H1 (cell line): Measurements from ENCODE around the gene ANKRD31. TPM values are rescaled to one million over a fixed set of nuclear protein-coding genes. Genes with fewer than 3 reads are reported as not detected.

Experiments
- CTCF ChIA-PET: fragments of 300-600 bp; sonication (Branson Sonifier 250); formaldehyde crosslinking; loops from one replicate; lab custom pipeline; 2021; ENCODE audit not compliant: partially characterized antibody; lab: Charles Lee
- POLR2A ChIA-PET: fragments of 300-600 bp; sonication (Branson Sonifier 250); formaldehyde crosslinking; loops from one replicate; lab custom pipeline; 2021; ENCODE audit warnings: inconsistent platforms; ENCODE audit not compliant: partially characterized antibody; lab: Charles Lee
- DNase-seq, 2 experiments: peaks; one replicate each; pipeline versions ENCODE4 v3.0.0 to v3.0.0-alpha.2; 2010 to 2022; ENCODE audit warnings: low spot score in 2 of 2, low read depth in 1 of 2, mixed read lengths in 1 of 2
- FAIRE-seq: peaks from 2 replicates; lab custom pipeline; 2011; peaks lifted over from hg19 to GRCh38; lab: Jason Lieb, UNC
- H2AFZ ChIP-seq: 2 replicates; pipeline ENCODE4 v1.8.1; 2012; ENCODE audit warnings: low read length, inconsistent platforms
- H2AK5ac ChIP-seq: 2 replicates; pipeline ENCODE4 v1.6.1; 2013; ENCODE audit warnings: low read depth, low read length
- H2BK120ac ChIP-seq: replicated peaks from 2 replicates; pipeline ENCODE3; 2013; ENCODE audit warnings: low read depth, low read length, inconsistent platforms
- H2BK12ac ChIP-seq: 2 replicates; pipeline ENCODE4 v1.6.1; 2013; ENCODE audit warnings: low read depth, low read length
- H2BK15ac ChIP-seq: 2 replicates; pipeline ENCODE4 v1.6.1; 2013; ENCODE audit warnings: low read length
- H2BK20ac ChIP-seq: 2 replicates; pipeline ENCODE4 v1.6.1; 2013; ENCODE audit warnings: low read length
- H2BK5ac ChIP-seq: 2 replicates; pipeline ENCODE4 v1.6.1; 2013; ENCODE audit warnings: low read depth, low read length
- H3K14ac ChIP-seq: 2 replicates; pipeline ENCODE4 v1.6.1; 2013; ENCODE audit warnings: inconsistent platforms; ENCODE audit not compliant: insufficient read length
- H3K18ac ChIP-seq: 2 replicates; pipeline ENCODE4 v1.6.1; 2013; ENCODE audit warnings: low read length; ENCODE audit errors: extremely low read depth
- H3K23ac ChIP-seq: 2 replicates; pipeline ENCODE4 v1.6.1; 2013; ENCODE audit warnings: inconsistent platforms; ENCODE audit not compliant: insufficient read length
- H3K23me2 ChIP-seq: 2 replicates; pipeline ENCODE4 v1.6.1; 2013; ENCODE audit warnings: low read depth, low read length
- H3K27ac ChIP-seq: 2 replicates; pipeline ENCODE4 v1.6.1; 2011; ENCODE audit warnings: low read depth, low read length, inconsistent platforms
- H3K27me3 ChIP-seq, 4 experiments: replicated peaks in 1 of 4; 1 replicate in 1 of 4; 2 replicates in 3 of 4; pipeline versions ENCODE4 v1.6.1 to v1.8.1; 2011 to 2013; ENCODE audit warnings: low read length in 3 of 4, mild to moderate bottlenecking in 3 of 4, inconsistent platforms in 2 of 4, mixed read lengths in 2 of 4, moderate library complexity in 1 of 4; ENCODE audit not compliant: control insufficient read depth in 3 of 4, insufficient read depth in 3 of 4; ENCODE audit errors: extremely low read depth in 1 of 4
- H3K36me3 ChIP-seq, 4 experiments: 2 replicates each; pipeline versions ENCODE4 v1.6.1 to v1.8.1; 2011 to 2013; ENCODE audit warnings: mild to moderate bottlenecking in 4 of 4, low read length in 3 of 4, moderate library complexity in 2 of 4, control low read depth in 1 of 4, inconsistent platforms in 1 of 4; ENCODE audit not compliant: insufficient read depth in 4 of 4, control insufficient read depth in 2 of 4
- H3K4ac ChIP-seq: replicated peaks from 2 replicates; pipeline ENCODE3; 2013; ENCODE audit warnings: low read length, low read depth, mixed read lengths, inconsistent platforms; ENCODE audit not compliant: insufficient read length
- H3K4me1 ChIP-seq, 4 experiments: replicated peaks in 1 of 4; 1 replicate in 1 of 4; 2 replicates in 3 of 4; pipeline versions ENCODE4 v1.6.1 to v1.8.1; 2011 to 2013; ENCODE audit warnings: low read length in 3 of 4, inconsistent platforms in 2 of 4, mixed read lengths in 1 of 4; ENCODE audit not compliant: insufficient read depth in 4 of 4, control insufficient read depth in 3 of 4
- H3K4me2 ChIP-seq, 2 experiments: 2 replicates each; pipeline versions ENCODE4 v1.6.1 to v1.8.1; 2011 to 2013; ENCODE audit warnings: low read depth in 2 of 2, low read length in 2 of 2, control low read depth in 1 of 2, inconsistent platforms in 1 of 2, mild to moderate bottlenecking in 1 of 2; ENCODE audit not compliant: insufficient read depth in 1 of 2
- H3K4me3 ChIP-seq, 4 experiments: fragments of 200-600, 300-600 bp in 1 of 4; sonication (generic), shearing (Covaris generic), sonication (Bioruptor Twin) in 1 of 4; 2 replicates each; pipeline versions ENCODE4 v1.5.1 to v1.8.1; 2011 to 2016; ENCODE audit warnings: low read length in 4 of 4, low read depth in 3 of 4, control low read depth in 2 of 4, inconsistent platforms in 2 of 4, mild to moderate bottlenecking in 2 of 4, mixed read lengths in 1 of 4, moderate library complexity in 1 of 4; ENCODE audit not compliant: insufficient read depth in 2 of 4; ENCODE audit errors: extremely low read depth in 1 of 4
- H3K56ac ChIP-seq: replicated peaks from 2 replicates; pipeline ENCODE3; 2013; ENCODE audit warnings: low read depth, mild to moderate bottlenecking, mixed read lengths, low read length, inconsistent platforms; ENCODE audit not compliant: insufficient read length
- H3K79me1 ChIP-seq: 2 replicates; pipeline ENCODE4 v1.6.1; 2013; ENCODE audit warnings: low read depth, low read length, control low read depth
- H3K79me2 ChIP-seq, 2 experiments: 2 replicates each; pipeline versions ENCODE4 v1.6.1 to v1.8.1; 2012 to 2013; ENCODE audit warnings: low read length in 2 of 2, mild to moderate bottlenecking in 2 of 2, inconsistent platforms in 1 of 2; ENCODE audit not compliant: insufficient read depth in 2 of 2, control insufficient read depth in 1 of 2
- H3K9ac ChIP-seq, 4 experiments: replicated peaks in 1 of 4; 1 replicate in 1 of 4; 2 replicates in 3 of 4; pipeline versions ENCODE4 v1.6.1 to v1.8.1; 2011 to 2013; ENCODE audit warnings: low read depth in 3 of 4, low read length in 3 of 4, control low read depth in 2 of 4, mild to moderate bottlenecking in 2 of 4, moderate library complexity in 2 of 4, inconsistent platforms in 1 of 4; ENCODE audit errors: extremely low read depth in 1 of 4
- H3K9me3 ChIP-seq, 2 experiments: 2 replicates each; pipeline versions ENCODE4 v1.6.1 to v1.8.1; 2012 to 2013; ENCODE audit warnings: mild to moderate bottlenecking in 2 of 2, moderate library complexity in 2 of 2, control low read depth in 1 of 2, inconsistent platforms in 1 of 2, low read depth in 1 of 2, low read length in 1 of 2, mixed read lengths in 1 of 2; ENCODE audit not compliant: insufficient read depth in 2 of 2
- H4K20me1 ChIP-seq, 2 experiments: replicated peaks in 1 of 2; 2 replicates each; pipeline versions ENCODE3 to v1.8.1; 2011 to 2013; ENCODE audit warnings: inconsistent platforms in 2 of 2, low read length in 2 of 2, mild to moderate bottlenecking in 1 of 2; ENCODE audit not compliant: insufficient read depth in 2 of 2, control insufficient read depth in 1 of 2
- H4K5ac ChIP-seq: 2 replicates; pipeline ENCODE4 v1.6.1; 2013; ENCODE audit warnings: low read length, low read depth, mixed read lengths, inconsistent platforms; ENCODE audit not compliant: insufficient read length
- H4K8ac ChIP-seq: 2 replicates; pipeline ENCODE4 v1.8.0; 2013; ENCODE audit warnings: mild to moderate bottlenecking, moderate library complexity, low read length, inconsistent platforms; ENCODE audit not compliant: insufficient read depth; ENCODE audit errors: extremely low read depth
- H4K91ac ChIP-seq: replicated peaks from 2 replicates; pipeline ENCODE3; 2013; ENCODE audit warnings: low read length, mixed read lengths, inconsistent platforms; ENCODE audit not compliant: insufficient read length
- EP300 ChIP-seq, 2 experiments: IDR thresholded peaks; 1 replicate in 1 of 2; 2 replicates in 1 of 2; pipeline ENCODE4 v1.6.1; 2011 to 2012; ENCODE audit warnings: low read depth in 2 of 2, low read length in 2 of 2, mild to moderate bottlenecking in 2 of 2, borderline replicate concordance in 1 of 2, inconsistent platforms in 1 of 2, moderate library complexity in 1 of 2
- KDM1A ChIP-seq: fragments of 200-600, 300-600 bp; sonication (generic); IDR thresholded peaks from 2 replicates; pipeline ENCODE4 v1.7.1; 2016; ENCODE audit warnings: mild to moderate bottlenecking, low read length, borderline replicate concordance
- POLR2AphosphoS5 ChIP-seq: IDR thresholded peaks from 2 replicates; pipeline ENCODE4 v1.6.1; 2011; ENCODE audit warnings: low read depth, low read length
- RXRA ChIP-seq: IDR thresholded peaks from 2 replicates; pipeline ENCODE4 v1.6.1; 2011; ENCODE audit warnings: low read depth, mild to moderate bottlenecking, low read length, moderate library complexity; ENCODE audit not compliant: insufficient read depth
- SP2 ChIP-seq: IDR thresholded peaks from 2 replicates; pipeline ENCODE4 v1.6.1; 2012; ENCODE audit warnings: mild to moderate bottlenecking, low read length, inconsistent platforms
- SUZ12 ChIP-seq: fragments of 200-600 bp; sonication (generic); IDR thresholded peaks from 2 replicates; pipeline ENCODE4 v1.6.1; 2012; ENCODE audit warnings: mild to moderate bottlenecking, inconsistent platforms, low read length, moderate library complexity, mixed read lengths
- TAF7 ChIP-seq: optimal IDR thresholded peaks from 2 replicates; pipeline ENCODE3; 2011; ENCODE audit warnings: low read depth, mild to moderate bottlenecking, inconsistent platforms, low read length, moderate library complexity, borderline replicate concordance
- TEAD4 ChIP-seq: IDR thresholded peaks from 2 replicates; pipeline ENCODE4 v1.6.1; 2012; ENCODE audit warnings: low read depth, low read length, inconsistent platforms, mixed read lengths
- WGBS, 2 experiments: shearing (Covaris generic) in 1 of 2; methylation state at CpG; one replicate each; pipeline versions ENCODE4 v1.1.6 to v1.1.7; 2013 to 2015; ENCODE audit warnings: low lambda C conversion rate in 2 of 2, mixed read lengths in 2 of 2, inconsistent platforms in 1 of 2, low coverage in 1 of 2, missing lambda C conversion rate in 1 of 2; ENCODE audit not compliant: insufficient replicate concordance in 2 of 2, insufficient coverage in 1 of 2, insufficient read length in 1 of 2; ENCODE audit errors: extremely low coverage in 1 of 2, missing lambda C conversion rate in 1 of 2; 5-methylcytosine and 5-hydroxymethylcytosine counted together
- polyA plus RNA-seq, 7 experiments: library from polyadenylated mRNA; depleted of rRNA in 3 of 7; stranded (reverse) in 5 of 7; unstranded in 2 of 7; fragments of >200 nt in 5 of 7; fragments of 200-250 nt in 2 of 7; gene quantifications; 1 replicate in 5 of 7; 2 replicates in 1 of 7; 4 replicates in 1 of 7; pipeline versions ENCODE4 v1.2.1 to v1.2.3, GENCODE V29; 2011 to 2013; ENCODE audit warnings: missing spikeins in 2 of 7, mixed read lengths in 2 of 7
- total RNA-seq: library from RNA; stranded (reverse); fragmentation: NEBNext Ultra II Directional; extraction: Animal tissue kit (Norgen Biotek cat#: 25700); gene quantifications from 2 replicates; pipeline ENCODE4 v1.2.1, GENCODE V29; 2021

Gene ANKRD31
- total and polyA plus RNA-seq, 2 of the 8 experiments (the other 6 are each of a cell fraction or from before 2014, with no cell fraction given), result 0.05 to 0.06 TPM

GRCh38 chr5:75044406-75044805 lies 192.3 kb downstream of the ANKRD31 start:
- no peak for FAIRE-seq
- Histone ChIP-seq H3K27me3 (no peaks in the 10 kb centered on the region), H4K91ac (no peak overlapping the region), H3K9me3 (no peaks in the 10 kb centered on the region), H2BK5ac (no peak overlapping the region), H2AK5ac (no peak overlapping the region), H2BK12ac (no peak overlapping the region), H2BK20ac (no peak overlapping the region), H3K79me2 (peaks cover 0 to 23% of the 10 kb centered on the region in 2 experiments; a peak in 2 of 4 replicates), H4K8ac (no peak overlapping the region), H3K4me2 (no peak overlapping the region), H4K20me1 (no peaks in the 10 kb centered on the region), H3K36me3 (peaks cover 0 to 14% (median 0%) of the 10 kb centered on the region in 4 experiments; a peak in 3 of 8 replicates), H4K5ac (no peak overlapping the region), H3K56ac (no peak overlapping the region), H3K27ac (no peak overlapping the region), H3K9ac (no peak overlapping the region), H2BK120ac (no peak overlapping the region), H2BK15ac (no peak overlapping the region), H2AFZ (no peak overlapping the region), H3K4me1 (no peaks in the 10 kb centered on the region), H3K18ac (no peak overlapping the region), H3K4ac (no peak overlapping the region), H3K23ac (no peak overlapping the region), H3K23me2 (no peaks in the 10 kb centered on the region), H3K14ac (no peak overlapping the region), H3K79me1 (no peaks in the 10 kb centered on the region; the same call in 1 of the 2 replicates), H3K4me3 (no peak overlapping the region)
- ChIA-PET POLR2A (no interaction called here), CTCF (interaction anchor here (0.5 kb wide), 2 partner anchors 56 to 339 kb away, joined by 3 to 4 read pairs; no protein-coding TSS in a partner anchor)
- DNase-seq, result no peak
- 95% methylated on average over 7 of the region's 7 CpGs; no CpG with 5 or more reads in 1 of the 2 experiments for WGBS, 2 experiments
- no peak for TF ChIP-seq TEAD4
- TF ChIP-seq RXRA, result no peak
- TF ChIP-seq TAF7, result no peak
- no peak for TF ChIP-seq SP2
- no peak for TF ChIP-seq EP300 (IDR thresholded peaks at IDR 0.05; ENCODE audit: borderline replicate concordance in 1 of 2, low read depth in 2 of 2, low read length in 2 of 2)
- no peak for TF ChIP-seq SUZ12
- TF ChIP-seq POLR2AphosphoS5, result 0 out of 2 replicates have a peak, but pooled peaks have one; percentile 32
- no peak for TF ChIP-seq KDM1A
